SK-N-SH treated with all-trans-retinoic acid at 6 μM for 48 hours (cell line): ENCODE data around the gene SLCO3A1.
"Not testable (repeated sequence)": the region's sequence is repeated elsewhere in the genome, so short reads cannot be mapped to it uniquely, and the experiment has no call there.

Experiments
- ATAC-seq: fragments of 200-7000 bp; cut with Tn5 transposase; 3 replicates; pipeline ENCODE4 v1.9.1; 2020; ENCODE audit warnings: mild to moderate bottlenecking, moderate library complexity
- CSDC2 ChIP-seq: fragments of 250-450 bp; sonication (Bioruptor Pico); IDR thresholded peaks from 2 replicates; pipeline ENCODE4 v1.5.0; 2020; ENCODE audit warnings: mild to moderate bottlenecking, moderate library complexity
- ESRRG ChIP-seq: fragments of 250-450 bp; sonication (Bioruptor Pico); IDR thresholded peaks from 2 replicates; pipeline ENCODE4 v1.6.1; 2021; ENCODE audit warnings: mild to moderate bottlenecking
- GLIS3 ChIP-seq: fragments of 250-450 bp; sonication (Bioruptor Pico); IDR thresholded peaks from 2 replicates; pipeline ENCODE4 v1.5.0; 2020; ENCODE audit warnings: mild to moderate bottlenecking, moderate library complexity
- OSR1 ChIP-seq: fragments of 250-450 bp; sonication (Bioruptor Pico); IDR thresholded peaks from 2 replicates; pipeline ENCODE4 v1.8.0; 2022; ENCODE audit warnings: moderate library complexity, mild to moderate bottlenecking, inconsistent platforms
- RARB ChIP-seq: fragments of 250-450 bp; sonication (Bioruptor Pico); IDR thresholded peaks from 2 replicates; pipeline ENCODE4 v1.8.0; 2021; ENCODE audit warnings: mild to moderate bottlenecking, moderate library complexity
- TCF4 ChIP-seq: fragments of 250-450 bp; sonication (Bioruptor Pico); IDR thresholded peaks from 2 replicates; pipeline ENCODE4 v1.8.0; 2021; ENCODE audit warnings: mild to moderate bottlenecking, moderate library complexity, borderline replicate concordance
- TOX ChIP-seq: fragments of 250-450 bp; sonication (Bioruptor Pico); IDR thresholded peaks from 2 replicates; pipeline ENCODE4 v1.8.0; 2021; ENCODE audit warnings: mild to moderate bottlenecking, moderate library complexity, borderline replicate concordance
- ZFP3 ChIP-seq: fragments of 250-450 bp; sonication (Bioruptor Pico); IDR thresholded peaks from 2 replicates; pipeline ENCODE4 v1.5.0; 2020; ENCODE audit warnings: mild to moderate bottlenecking, moderate library complexity
- ZNF70 ChIP-seq: fragments of 450-650 bp; formaldehyde crosslinking; IDR thresholded peaks from 2 replicates; pipeline ENCODE4 v1.5.0; 2020; ENCODE audit warnings: mild to moderate bottlenecking, moderate library complexity
- ZNF8 ChIP-seq: fragments of 450-650 bp; formaldehyde crosslinking; IDR thresholded peaks from 2 replicates; pipeline ENCODE4 v1.5.0; 2020; ENCODE audit warnings: mild to moderate bottlenecking, moderate library complexity
- TF ChIP-seq, protein P1 (sequence below): fragments of 250-450 bp; sonication (Bioruptor Pico); IDR thresholded peaks from 2 replicates; pipeline ENCODE4 v1.5.0; 2020; ENCODE audit warnings: mild to moderate bottlenecking, moderate library complexity
- TF ChIP-seq, protein P2 (sequence below): fragments of 250-450 bp; sonication (Bioruptor Pico); IDR thresholded peaks from 2 replicates; pipeline ENCODE4 v1.5.1; 2021; ENCODE audit warnings: mild to moderate bottlenecking, moderate library complexity

SLCO3A1 gene

DNA sequence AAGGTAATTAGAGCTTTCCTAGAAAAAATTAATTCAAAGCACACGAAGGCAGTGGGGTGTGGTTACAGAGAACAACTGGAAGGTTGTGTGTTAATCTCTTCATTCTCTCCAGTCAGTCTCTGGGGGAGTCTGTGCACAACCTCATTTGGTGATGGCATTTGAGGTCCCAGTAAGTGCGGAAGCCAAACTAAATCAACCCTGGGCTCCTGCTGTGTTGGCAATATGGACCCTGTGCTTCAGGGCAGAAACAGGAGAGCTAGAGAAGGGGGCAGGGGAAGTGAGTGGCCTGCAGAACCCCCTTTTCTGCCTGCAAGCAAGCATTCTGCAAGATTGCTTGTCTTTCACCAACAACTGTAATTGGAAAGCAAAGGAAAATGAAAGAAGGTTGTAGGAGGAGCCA, 344.2 kb downstream of the SLCO3A1 start:
- TF ChIP-seq ZNF70 (CRISPR knock-in tag): no peak
- no peak for TF ChIP-seq RARB (CRISPR knock-in tag)
- TF ChIP-seq CSDC2 (CRISPR knock-in tag): no peak
- no peak for TF ChIP-seq TOX (CRISPR knock-in tag)
- no peak for TF ChIP-seq ZNF8
- no peak for TF ChIP-seq ESRRG (CRISPR knock-in tag)
- no peak for ATAC-seq

DNA sequence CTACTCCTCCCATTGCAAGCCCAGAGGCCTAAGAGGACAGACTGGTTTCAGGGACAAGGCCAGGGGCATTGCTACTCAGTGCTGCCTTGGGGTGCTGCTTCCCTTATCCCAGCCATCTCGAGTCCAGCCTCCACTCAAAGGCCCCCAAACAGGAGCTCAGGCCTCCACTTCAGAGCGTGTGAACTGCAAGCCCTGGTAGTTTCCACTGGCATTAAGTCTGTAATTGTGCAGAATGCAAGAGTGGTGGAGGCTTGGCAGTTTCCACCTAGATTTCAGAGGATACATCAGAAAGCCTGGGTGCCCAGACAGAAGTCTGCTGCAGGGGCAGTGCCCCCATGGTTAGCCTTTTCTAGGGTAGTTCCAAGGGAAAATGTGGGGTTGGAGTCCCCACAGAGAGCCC, 347.4 kb downstream of the SLCO3A1 start:
- no peak for ATAC-seq
- TF ChIP-seq GLIS3 (CRISPR knock-in tag) (no peak), ZFP3 (CRISPR knock-in tag) (no peak), OSR1 (CRISPR knock-in tag) (no peak), RARB (CRISPR knock-in tag) (no peak), CSDC2 (CRISPR knock-in tag) (no peak)
- TF ChIP-seq, protein P1, sequence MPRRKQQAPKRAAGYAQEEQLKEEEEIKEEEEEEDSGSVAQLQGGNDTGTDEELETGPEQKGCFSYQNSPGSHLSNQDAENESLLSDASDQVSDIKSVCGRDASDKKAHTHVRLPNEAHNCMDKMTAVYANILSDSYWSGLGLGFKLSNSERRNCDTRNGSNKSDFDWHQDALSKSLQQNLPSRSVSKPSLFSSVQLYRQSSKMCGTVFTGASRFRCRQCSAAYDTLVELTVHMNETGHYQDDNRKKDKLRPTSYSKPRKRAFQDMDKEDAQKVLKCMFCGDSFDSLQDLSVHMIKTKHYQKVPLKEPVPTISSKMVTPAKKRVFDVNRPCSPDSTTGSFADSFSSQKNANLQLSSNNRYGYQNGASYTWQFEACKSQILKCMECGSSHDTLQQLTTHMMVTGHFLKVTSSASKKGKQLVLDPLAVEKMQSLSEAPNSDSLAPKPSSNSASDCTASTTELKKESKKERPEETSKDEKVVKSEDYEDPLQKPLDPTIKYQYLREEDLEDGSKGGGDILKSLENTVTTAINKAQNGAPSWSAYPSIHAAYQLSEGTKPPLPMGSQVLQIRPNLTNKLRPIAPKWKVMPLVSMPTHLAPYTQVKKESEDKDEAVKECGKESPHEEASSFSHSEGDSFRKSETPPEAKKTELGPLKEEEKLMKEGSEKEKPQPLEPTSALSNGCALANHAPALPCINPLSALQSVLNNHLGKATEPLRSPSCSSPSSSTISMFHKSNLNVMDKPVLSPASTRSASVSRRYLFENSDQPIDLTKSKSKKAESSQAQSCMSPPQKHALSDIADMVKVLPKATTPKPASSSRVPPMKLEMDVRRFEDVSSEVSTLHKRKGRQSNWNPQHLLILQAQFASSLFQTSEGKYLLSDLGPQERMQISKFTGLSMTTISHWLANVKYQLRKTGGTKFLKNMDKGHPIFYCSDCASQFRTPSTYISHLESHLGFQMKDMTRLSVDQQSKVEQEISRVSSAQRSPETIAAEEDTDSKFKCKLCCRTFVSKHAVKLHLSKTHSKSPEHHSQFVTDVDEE (CRISPR knock-in tag): no peak
- TF ChIP-seq, protein P2, sequence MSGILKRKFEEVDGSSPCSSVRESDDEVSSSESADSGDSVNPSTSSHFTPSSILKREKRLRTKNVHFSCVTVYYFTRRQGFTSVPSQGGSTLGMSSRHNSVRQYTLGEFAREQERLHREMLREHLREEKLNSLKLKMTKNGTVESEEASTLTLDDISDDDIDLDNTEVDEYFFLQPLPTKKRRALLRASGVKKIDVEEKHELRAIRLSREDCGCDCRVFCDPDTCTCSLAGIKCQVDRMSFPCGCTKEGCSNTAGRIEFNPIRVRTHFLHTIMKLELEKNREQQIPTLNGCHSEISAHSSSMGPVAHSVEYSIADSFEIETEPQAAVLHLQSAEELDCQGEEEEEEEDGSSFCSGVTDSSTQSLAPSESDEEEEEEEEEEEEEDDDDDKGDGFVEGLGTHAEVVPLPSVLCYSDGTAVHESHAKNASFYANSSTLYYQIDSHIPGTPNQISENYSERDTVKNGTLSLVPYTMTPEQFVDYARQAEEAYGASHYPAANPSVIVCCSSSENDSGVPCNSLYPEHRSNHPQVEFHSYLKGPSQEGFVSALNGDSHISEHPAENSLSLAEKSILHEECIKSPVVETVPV: no peak

DNA sequence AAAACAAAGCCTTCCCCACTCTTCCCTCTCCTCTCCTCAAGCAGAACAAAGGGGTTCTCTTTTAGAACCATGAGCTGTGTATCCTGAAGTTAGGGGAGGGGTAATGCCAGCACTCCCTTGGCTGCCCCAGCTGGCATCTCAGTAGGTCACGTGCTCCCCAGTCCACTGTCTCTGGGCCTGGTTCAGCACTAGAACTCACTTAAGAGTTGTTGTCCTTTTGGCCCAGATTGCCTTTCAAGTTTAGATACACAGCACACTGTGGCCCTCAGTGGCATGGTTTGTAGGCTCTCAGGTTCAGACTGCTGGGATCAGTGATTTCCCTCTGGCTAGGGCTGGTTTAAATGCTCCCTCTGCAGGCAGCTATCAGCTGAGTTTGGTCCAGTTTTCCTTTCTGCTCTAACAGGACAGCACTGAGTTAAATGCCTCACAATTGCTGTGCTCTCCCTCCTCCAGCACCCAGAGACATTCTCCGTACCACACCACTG, 351.8 kb downstream of the SLCO3A1 start:
- no peak for ATAC-seq
- TF ChIP-seq TCF4 (CRISPR knock-in tag): no peak

- ATAC-seq: not testable (repeated sequence)
Measured at GRCh38 chr15:92207601-92208000, 354.1 kb downstream of the SLCO3A1 start.
